Hematopoietic multipotent progenitor cell treated with erythropoietin and hydrocortisone succinate and interleukin-3 and kit ligand, for 17 days (in vitro differentiated cells): ENCODE results near the gene CLDN1.
"Not testable (repeated sequence)": the region's sequence is repeated elsewhere in the genome, so short reads cannot be mapped to it uniquely, and the experiment has no call there.

Experiments
- DNase-seq: peaks from one replicate; pipeline ENCODE4 v3.0.0-alpha.2; 2015; ENCODE audit warnings: low spot score

Gene CLDN1

GRCh38 chr3:190291994-190292584 is 30.2 kb downstream of the CLDN1 start:
- DNase-seq, result no peak

GRCh38 chr3:190289989-190290388 is 32.3 kb downstream of the CLDN1 start:
- no peak for DNase-seq

GRCh38 chr3:190288836-190289235 is 33.4 kb downstream of the CLDN1 start:
- no peak for DNase-seq

- DNase-seq, result no peak
These were observed 36.2 kb downstream of the CLDN1 start for GRCh38 chr3:190286014-190286413.

GRCh38 chr3:190281308-190282051 is 40.8 kb downstream of the CLDN1 start:
- no peak for DNase-seq

- no peak for DNase-seq
These were observed 42.6 kb downstream of the CLDN1 start for GRCh38 chr3:190279690-190280089.

- no peak for DNase-seq
These were observed 49.5 kb downstream of the CLDN1 start for GRCh38 chr3:190272747-190273146.

- DNase-seq, result no peak
These were observed 53.1 kb downstream of the CLDN1 start for GRCh38 chr3:190269101-190269500.

- DNase-seq, result not testable (repeated sequence)
These were observed 54.8 kb downstream of the CLDN1 start for GRCh38 chr3:190267464-190267863.

- no peak for DNase-seq
These were observed 55.3 kb downstream of the CLDN1 start for GRCh38 chr3:190266913-190267290.

- no peak for DNase-seq
These were observed 55.9 kb downstream of the CLDN1 start for GRCh38 chr3:190266265-190266912.

- DNase-seq, result no peak
These were observed 56.5 kb downstream of the CLDN1 start for GRCh38 chr3:190265796-190266195.

- DNase-seq, result no peak
These were observed 57.1 kb downstream of the CLDN1 start for GRCh38 chr3:190265126-190265525.

- no peak for DNase-seq
These were observed 60.5 kb downstream of the CLDN1 start for GRCh38 chr3:190261740-190262139.

- DNase-seq, result no peak
These were observed 61.2 kb downstream of the CLDN1 start for GRCh38 chr3:190261015-190261414.

- no peak for DNase-seq
These were observed 61.9 kb downstream of the CLDN1 start for GRCh38 chr3:190260301-190260700.

GRCh38 chr3:190258634-190259033 is 63.6 kb downstream of the CLDN1 start:
- DNase-seq, result no peak
